IMR-90 (cell line): ENCODE results near the gene KRTAP5-1. TPM values are rescaled to one million over a fixed set of nuclear protein-coding genes. Genes with fewer than 3 reads are reported as not detected.

Experiments used
- ATAC-seq: fragments of 200-7000 bp; cut with Tn5 transposase; 2 replicates; pipeline ENCODE4 v1.9.1; 2020; ENCODE audit warnings: low read depth, mild to moderate bottlenecking, moderate library complexity
- BruUV-seq: library from RNA; stranded (reverse); fragments of 400-500 nt; replicated peaks from 2 replicates; lab custom pipeline; 2021; lab: Mats Ljungman, UMichigan
- CTCF ChIA-PET: fragments of 300-600 bp; formaldehyde crosslinking; extraction: SDS; loops from one replicate; lab custom pipeline; 2021; ENCODE audit warnings: antibody characterized with exemption; lab: Yijun Ruan, JAX
- POLR2A ChIA-PET: fragments of 300-600 bp; sonication (Branson Sonifier 250); formaldehyde crosslinking; loops from one replicate; lab custom pipeline; 2022; ENCODE audit warnings: antibody characterized with exemption; ENCODE audit not compliant: unreplicated experiment; lab: Charles Lee
- DNase-seq: peaks from one replicate; pipeline ENCODE4 v3.0.0; 2013
- H2AFZ ChIP-seq: replicated peaks from 2 replicates; pipeline ENCODE3; 2013; ENCODE audit warnings: low read length, mild to moderate bottlenecking; ENCODE audit not compliant: poor library complexity
- H2AK5ac ChIP-seq: 2 replicates; pipeline ENCODE4 v1.6.1; 2013; ENCODE audit warnings: low read depth, low read length, inconsistent platforms
- H2AK9ac ChIP-seq: replicated peaks from 2 replicates; pipeline ENCODE3; 2013; ENCODE audit warnings: mild to moderate bottlenecking, low read depth, low read length, moderate library complexity; ENCODE audit not compliant: poor library complexity
- H2BK120ac ChIP-seq: 2 replicates; pipeline ENCODE4 v1.6.1; 2013; ENCODE audit warnings: low read depth, low read length, inconsistent platforms
- H2BK15ac ChIP-seq: 3 replicates; pipeline ENCODE4 v1.6.1; 2013; ENCODE audit warnings: low read depth, low read length, inconsistent platforms
- H2BK20ac ChIP-seq: 2 replicates; pipeline ENCODE4 v1.6.1; 2013; ENCODE audit warnings: low read depth, mild to moderate bottlenecking, inconsistent platforms, low read length, moderate library complexity
- H2BK5ac ChIP-seq: 2 replicates; pipeline ENCODE4 v1.6.1; 2013; ENCODE audit warnings: mild to moderate bottlenecking, low read depth, low read length, inconsistent platforms; ENCODE audit not compliant: poor library complexity, severe bottlenecking
- H3K14ac ChIP-seq: replicated peaks from 2 replicates; pipeline ENCODE4 v1.6.1; 2013; ENCODE audit warnings: low read depth, low read length, inconsistent platforms
- H3K18ac ChIP-seq: 2 replicates; pipeline ENCODE4 v1.6.1; 2013; ENCODE audit warnings: low read depth, low read length, control low read depth
- H3K23ac ChIP-seq: 2 replicates; pipeline ENCODE4 v1.6.1; 2013; ENCODE audit warnings: low read depth, low read length, inconsistent platforms
- H3K27ac ChIP-seq: 2 replicates; pipeline ENCODE4 v1.5.1; 2013; ENCODE audit warnings: mild to moderate bottlenecking, control low read depth, low read length; ENCODE audit not compliant: insufficient read depth
- H3K27me3 ChIP-seq: 2 replicates; pipeline ENCODE4 v1.6.1; 2013; ENCODE audit warnings: low read length; ENCODE audit not compliant: control insufficient read depth, insufficient read depth
- H3K36me3 ChIP-seq: 2 replicates; pipeline ENCODE4 v1.6.1; 2013; ENCODE audit warnings: low read length, mixed read lengths; ENCODE audit not compliant: control insufficient read depth, insufficient read depth
- H3K4ac ChIP-seq: 2 replicates; pipeline ENCODE4 v1.6.1; 2013; ENCODE audit warnings: low read depth, low read length, inconsistent platforms
- H3K4me1 ChIP-seq: 2 replicates; pipeline ENCODE4 v1.6.1; 2013; ENCODE audit warnings: low read length, mixed read lengths; ENCODE audit not compliant: control insufficient read depth, insufficient read depth
- H3K4me2 ChIP-seq: 2 replicates; pipeline ENCODE4 v1.6.1; 2013; ENCODE audit warnings: low read depth, mild to moderate bottlenecking, control low read depth, low read length, moderate library complexity
- H3K4me3 ChIP-seq: 2 replicates; pipeline ENCODE4 v1.5.1; 2013; ENCODE audit warnings: low read depth, mild to moderate bottlenecking, control low read depth, low read length, moderate library complexity; ENCODE audit not compliant: insufficient read depth
- H3K56ac ChIP-seq: 2 replicates; pipeline ENCODE4 v1.6.1; 2013; ENCODE audit warnings: low read length, inconsistent platforms; ENCODE audit not compliant: insufficient read depth; ENCODE audit errors: extremely low read depth
- H3K79me1 ChIP-seq, 2 experiments: 2 replicates each; pipeline ENCODE4 v1.6.1; 2013; ENCODE audit warnings: low read length in 2 of 2, inconsistent platforms in 1 of 2, low read depth in 1 of 2
- H3K9ac ChIP-seq: 2 replicates; pipeline ENCODE4 v1.6.1; 2013; ENCODE audit warnings: low read depth, low read length, control low read depth
- H3K9me1 ChIP-seq: 2 replicates; pipeline ENCODE4 v1.6.1; 2013; ENCODE audit warnings: low read length, inconsistent platforms; ENCODE audit not compliant: insufficient read depth
- H3K9me3 ChIP-seq: 2 replicates; pipeline ENCODE4 v1.6.1; 2013; ENCODE audit warnings: low read length; ENCODE audit not compliant: control insufficient read depth, insufficient read depth
- H4K20me1 ChIP-seq: 2 replicates; pipeline ENCODE4 v1.6.1; 2013; ENCODE audit warnings: low read length, inconsistent platforms; ENCODE audit not compliant: insufficient read depth
- H4K5ac ChIP-seq: 2 replicates; pipeline ENCODE4 v1.6.1; 2013; ENCODE audit warnings: mild to moderate bottlenecking, low read depth, low read length, control low read depth
- H4K8ac ChIP-seq, 2 experiments: 2 replicates each; pipeline ENCODE4 v1.6.1; 2013; ENCODE audit warnings: low read depth in 2 of 2, low read length in 2 of 2, control low read depth in 1 of 2, inconsistent platforms in 1 of 2
- H4K91ac ChIP-seq: 2 replicates; pipeline ENCODE4 v1.6.1; 2013; ENCODE audit warnings: low read depth, low read length, inconsistent platforms; ENCODE audit not compliant: insufficient read depth
- BHLHE40 ChIP-seq: fragments of 150-350 bp; IDR thresholded peaks from 2 replicates; pipeline ENCODE4 v1.6.1; 2016; ENCODE audit warnings: mild to moderate bottlenecking, low read depth, low read length
- CEBPB ChIP-seq: IDR thresholded peaks from 2 replicates; pipeline ENCODE4 v1.6.1; 2012; ENCODE audit warnings: low read depth, low read length, improper control_type of control experiment
- CHD1 ChIP-seq: IDR thresholded peaks from 2 replicates; pipeline ENCODE4 v1.6.1; 2012; ENCODE audit warnings: low read depth, low read length, improper control_type of control experiment
- ELK1 ChIP-seq: fragments of 150-350 bp; IDR thresholded peaks from 2 replicates; pipeline ENCODE4 v1.6.1; 2016; ENCODE audit warnings: low read depth, mild to moderate bottlenecking, low read length, moderate library complexity, borderline replicate concordance
- FOS ChIP-seq: fragments of 150-350 bp; IDR thresholded peaks from 2 replicates; pipeline ENCODE4 v1.6.1; 2016; ENCODE audit warnings: low read depth, low read length
- MAFK ChIP-seq: IDR thresholded peaks from 2 replicates; pipeline ENCODE4 v1.6.1; 2012; ENCODE audit warnings: low read depth, low read length, improper control_type of control experiment
- MAZ ChIP-seq: IDR thresholded peaks from 2 replicates; pipeline ENCODE4 v1.6.1; 2012; ENCODE audit warnings: low read depth, mild to moderate bottlenecking, low read length, improper control_type of control experiment, moderate library complexity, borderline replicate concordance
- MXI1 ChIP-seq: IDR thresholded peaks from 2 replicates; pipeline ENCODE4 v1.6.1; 2012; ENCODE audit warnings: low read depth, mild to moderate bottlenecking, low read length, moderate library complexity, borderline replicate concordance
- NFE2L2 ChIP-seq: fragments of 150-350 bp; IDR thresholded peaks from 2 replicates; pipeline ENCODE4 v1.6.1; 2016; ENCODE audit warnings: low read depth, mild to moderate bottlenecking, low read length
- POLR2A ChIP-seq: IDR thresholded peaks from 2 replicates; pipeline ENCODE4 v1.6.1; 2012; ENCODE audit warnings: mild to moderate bottlenecking, low read depth, low read length
- RAD21 ChIP-seq: IDR thresholded peaks from 2 replicates; pipeline ENCODE4 v1.6.1; 2012; ENCODE audit warnings: low read length, improper control_type of control experiment
- RCOR1 ChIP-seq: IDR thresholded peaks from 2 replicates; pipeline ENCODE4 v1.6.1; 2012; ENCODE audit warnings: mild to moderate bottlenecking, low read length, improper control_type of control experiment; ENCODE audit not compliant: insufficient replicate concordance
- RFX5 ChIP-seq: IDR thresholded peaks from 2 replicates; pipeline ENCODE4 v1.8.0; 2012; ENCODE audit warnings: low read depth, mild to moderate bottlenecking, low read length, moderate library complexity
- SMC3 ChIP-seq: fragments of 150-350 bp; IDR thresholded peaks from 2 replicates; pipeline ENCODE4 v1.6.1; 2016; ENCODE audit warnings: low read depth, mild to moderate bottlenecking, antibody characterized with exemption, low read length, moderate library complexity
- USF2 ChIP-seq: fragments of 150-350 bp; IDR thresholded peaks from 2 replicates; pipeline ENCODE4 v1.6.1; 2017; ENCODE audit warnings: mild to moderate bottlenecking, antibody characterized with exemption, low read length, low read depth
- WGBS, 2 experiments: methylation state at CpG; one replicate each; pipeline versions ENCODE4 v1.1.5 to v1.1.7; 2013; ENCODE audit warnings: missing lambda C conversion rate in 2 of 2; ENCODE audit not compliant: insufficient read length in 1 of 2; ENCODE audit errors: extremely low coverage in 2 of 2; 5-methylcytosine and 5-hydroxymethylcytosine counted together
- dilution Hi-C: fragments of 300-500 bp; cut with HindIII; formaldehyde crosslinking; loops from one replicate; pipeline ENCODE4 v1.14.3; 2018; ENCODE audit warnings: low sequenced_read_pairs; ENCODE audit not compliant: unreplicated experiment
- in situ Hi-C: fragments of 300-500 bp; cut with MboI; formaldehyde crosslinking; loops from 3 replicates; pipeline ENCODE4 v1.14.3; 2019; ENCODE audit warnings: low sequenced_read_pairs, inconsistent platforms, mixed read lengths
- intact Hi-C: fragments of 100-400 bp; cut with micrococcal nuclease; formaldehyde crosslinking; loops from 2 replicates; pipeline ENCODE4 v1.10.0; 2022
- polyA plus RNA-seq, 3 experiments: library from polyadenylated mRNA; depleted of rRNA; stranded (reverse); fragments of >200 nt; gene quantifications; 2 replicates each; pipeline ENCODE4 v1.2.3, GENCODE V29; 2012; ENCODE audit warnings: low replicate concordance in 1 of 3
- total RNA-seq: library from RNA; depleted of rRNA; stranded (reverse); fragments of >200 nt; gene quantifications from 2 replicates; pipeline ENCODE4 v1.2.3, GENCODE V29; 2012

KRTAP5-1 gene
- total and polyA plus RNA-seq, 2 of the 4 experiments (the other 2 are of a cell fraction): not detected

GRCh38 chr11:1574238-1574932, 10.7 kb downstream of the KRTAP5-1 start:
- Histone ChIP-seq H3K4me3 (no peak overlapping the region), H3K4ac (no peak overlapping the region), H2AK5ac (no peak overlapping the region), H3K14ac (no peak overlapping the region), H2AFZ (peak overlapping the region; percentile 72), H3K36me3 (no peaks in the 10 kb centered on the region), H3K9me1 (no peaks in the 10 kb centered on the region), H3K9me3 (peaks cover 8% of the 10 kb centered on the region), H3K23ac (no peak overlapping the region), H4K91ac (no peak overlapping the region), H2BK15ac (no peak overlapping the region), H3K9ac (no peak overlapping the region), H4K5ac (no peak overlapping the region), H3K27ac (no peak overlapping the region), H3K18ac (no peak overlapping the region), H2BK5ac (no peak overlapping the region), H2BK20ac (no peak overlapping the region), H3K27me3 (peaks cover 31% of the 10 kb centered on the region), H3K56ac (no peak overlapping the region), H3K4me1 (peaks cover 3% of the 10 kb centered on the region), H4K20me1 (peaks cover 28% of the 10 kb centered on the region), H3K79me1 (peaks cover 10 to 20% of the 10 kb centered on the region in 2 experiments; a peak in 2 of 4 replicates), H2BK120ac (no peak overlapping the region), H4K8ac (no peak overlapping the region), H2AK9ac (peak overlapping the region; percentile 7), H3K4me2 (peak overlapping the region; percentile 17; the same call in 1 of the 2 replicates)
- dilution Hi-C loops: no loop called here
- DNase-seq (peak; percentile 23), ATAC-seq (peak; percentile 59)
- WGBS, 2 experiments: 1% methylated on average over 19 of the region's 64 CpGs; no CpG with 5 or more reads in 1 of the 2 experiments
- ChIA-PET POLR2A (interaction anchor here (1.0 kb wide), 1 partner anchor 28 kb away, joined by 5 read pairs; no protein-coding TSS in a partner anchor), CTCF (interaction anchor here (0.6 to 4.4 kb wide), 16 partner anchors 8 to 306 kb away, joined by 3 to 30 read pairs (median 5); no protein-coding TSS in a partner anchor)
- intact Hi-C loops: loop anchor here (1.0 kb wide), 1 partner anchor 28 kb away; no protein-coding TSS in a partner anchor
- in situ Hi-C loops: no loop called here
- no TSS peak for BruUV-seq
- TF ChIP-seq MAFK (no peak), RAD21 (peak; percentile 82), USF2 (no peak), ELK1 (no peak), NFE2L2 (no peak), RFX5 (no peak), RCOR1 (no peak), CHD1 (no peak), MXI1 (no peak), POLR2A (no peak), CEBPB (no peak), SMC3 (peak; percentile 70), FOS (no peak), MAZ (peak; percentile 84), BHLHE40 (no peak)
